HUES64 (cell line): ENCODE data around the gene PPP1R12C.

ENCODE experiments used
- H3K27ac ChIP-seq: 2 replicates; pipeline ENCODE4 v1.7.0; 2013; ENCODE audit warnings: low read depth, low read length, inconsistent platforms
- H3K27me3 ChIP-seq: 2 replicates; pipeline ENCODE4 v1.6.1; 2013; ENCODE audit warnings: mild to moderate bottlenecking, low read length; ENCODE audit not compliant: insufficient read depth
- H3K36me3 ChIP-seq: 2 replicates; pipeline ENCODE4 v1.6.1; 2013; ENCODE audit warnings: mild to moderate bottlenecking, low read length; ENCODE audit not compliant: insufficient read depth
- H3K4me1 ChIP-seq: 2 replicates; pipeline ENCODE4 v1.6.1; 2013; ENCODE audit warnings: mild to moderate bottlenecking, low read length, moderate library complexity; ENCODE audit not compliant: insufficient read depth
- H3K4me3 ChIP-seq: 2 replicates; pipeline ENCODE4 v1.5.1; 2013; ENCODE audit warnings: mild to moderate bottlenecking, low read length, moderate library complexity
- H3K9ac ChIP-seq: 2 replicates; pipeline ENCODE4 v1.6.1; 2013; ENCODE audit warnings: mild to moderate bottlenecking, low read depth, low read length
- H3K9me3 ChIP-seq: 2 replicates; pipeline ENCODE4 v1.6.1; 2013; ENCODE audit warnings: low read depth, low read length; ENCODE audit not compliant: insufficient read depth
- whole genome bisulfite sequencing: fragments of 150-250, 120-280 bp; methylation state at CpG from one replicate; pipeline ENCODE4 v1.1.7; 2013; ENCODE audit warnings: missing lambda C conversion rate; 5-methylcytosine and 5-hydroxymethylcytosine counted together

The PPP1R12C gene

GRCh38 chr19:55079400-55080038 is 37.9 kb downstream of the PPP1R12C start:
- H3K9ac ChIP-seq: no peak overlapping the region
- peaks cover 3% of the 10 kb centered on the region; the same call in 1 of the 2 replicates for H3K4me1 ChIP-seq
- H3K36me3 ChIP-seq: no peaks in the 10 kb centered on the region
- peaks cover 61% of the 10 kb centered on the region for H3K27me3 ChIP-seq
- no peaks in the 10 kb centered on the region for H3K9me3 ChIP-seq
- no peak overlapping the region for H3K27ac ChIP-seq
- 78% methylated on average over 19 of the region's 19 CpGs for WGBS
- peak overlapping the region; percentile 42 for H3K4me3 ChIP-seq

DNA sequence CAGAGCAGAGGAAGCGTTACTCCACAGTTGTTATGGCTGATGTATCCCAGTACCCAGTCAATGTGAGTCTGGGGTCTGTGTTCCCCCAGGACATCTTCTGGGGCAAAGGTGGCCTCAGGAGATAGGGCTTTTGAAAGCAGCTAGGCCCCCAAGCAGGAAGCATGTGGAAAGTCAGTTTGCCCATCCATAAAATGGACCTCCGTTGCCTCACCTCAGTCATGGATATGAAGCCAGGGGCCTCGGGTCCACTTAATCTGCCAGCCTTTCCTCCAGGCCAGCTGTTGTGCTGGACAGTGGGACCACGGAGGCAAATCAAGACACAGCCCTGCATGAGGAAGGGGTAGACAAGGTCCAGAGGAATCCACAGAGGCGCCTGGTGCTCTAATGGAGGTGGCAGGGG is 38.4 kb downstream of the PPP1R12C start:
- Histone ChIP-seq H3K27ac (no peak overlapping the region), H3K27me3 (peaks cover 60% of the 10 kb centered on the region), H3K9ac (no peak overlapping the region), H3K4me1 (peaks cover 3% of the 10 kb centered on the region; the same call in 1 of the 2 replicates), H3K4me3 (no peak overlapping the region), H3K36me3 (no peaks in the 10 kb centered on the region), H3K9me3 (no peaks in the 10 kb centered on the region)
- WGBS: 92% methylated on average over 5 of the region's 5 CpGs

DNA sequence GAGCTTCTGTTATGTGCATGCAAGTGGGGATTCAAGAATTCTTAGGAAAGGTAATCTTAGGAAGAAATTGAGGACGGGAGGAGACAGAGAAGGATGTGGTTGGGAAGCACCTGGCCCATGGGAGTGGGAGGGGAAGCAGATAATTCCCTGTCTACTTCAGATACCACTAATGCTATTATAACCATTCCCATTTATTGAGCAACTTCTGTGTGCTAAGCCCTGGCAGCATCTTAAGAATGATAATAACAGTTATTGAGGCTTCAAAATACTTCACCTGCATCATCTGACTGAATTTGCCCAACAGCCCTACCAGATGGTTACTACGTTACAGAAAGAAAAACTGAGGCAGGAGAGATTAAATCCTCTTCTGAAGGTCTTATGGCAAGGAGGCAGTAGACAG is 40.3 kb downstream of the PPP1R12C start:
- H3K27ac ChIP-seq: no peak overlapping the region
- H3K36me3 ChIP-seq: no peaks in the 10 kb centered on the region
- H3K4me3 ChIP-seq: no peak overlapping the region
- peaks cover 59% of the 10 kb centered on the region for H3K27me3 ChIP-seq
- WGBS: 86% methylated on average over 2 of the region's 2 CpGs
- H3K9ac ChIP-seq: no peak overlapping the region
- no peaks in the 10 kb centered on the region for H3K9me3 ChIP-seq
- peaks cover 3% of the 10 kb centered on the region; the same call in 1 of the 2 replicates for H3K4me1 ChIP-seq

DNA sequence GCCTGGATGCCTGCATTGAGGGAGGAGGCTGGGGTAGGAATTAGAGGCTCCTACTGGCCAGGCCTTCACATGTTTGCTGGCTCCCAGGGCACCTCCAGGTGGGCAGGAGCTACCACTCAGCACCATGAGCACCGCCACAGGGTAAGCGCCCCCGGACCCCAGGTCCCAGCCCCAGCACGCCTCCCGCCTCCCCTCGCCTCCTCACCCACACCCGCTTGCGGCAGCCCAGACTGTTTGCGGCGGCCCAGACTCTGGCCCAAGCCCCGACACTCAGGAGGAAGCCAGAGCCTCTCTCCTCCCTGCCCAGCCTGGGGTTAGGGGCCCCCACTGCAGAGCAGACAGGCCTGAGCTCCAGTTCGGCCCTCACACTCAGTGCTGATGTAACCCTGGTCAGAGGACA is 41.1 kb downstream of the PPP1R12C start:
- no peak overlapping the region for H3K9ac ChIP-seq
- peaks cover 60% of the 10 kb centered on the region for H3K27me3 ChIP-seq
- H3K36me3 ChIP-seq: no peaks in the 10 kb centered on the region
- H3K9me3 ChIP-seq: no peaks in the 10 kb centered on the region
- no peak overlapping the region for H3K27ac ChIP-seq
- 81% methylated on average over 12 of the region's 12 CpGs for WGBS
- peaks cover 3% of the 10 kb centered on the region; the same call in 1 of the 2 replicates for H3K4me1 ChIP-seq
- H3K4me3 ChIP-seq: peak overlapping the region; percentile 45; the same call in 1 of the 2 replicates

GRCh38 chr19:55075371-55075998 is 42.0 kb downstream of the PPP1R12C start, which contains the start of gene EPS8L1:
Gene EPS8L1 (plus strand): TSS chr19:55075869. CDS start chr19:55076445, 576 bp downstream.
- H3K4me1 ChIP-seq: peaks cover 3% of the 10 kb centered on the region; the same call in 1 of the 2 replicates
- no peaks in the 10 kb centered on the region for H3K9me3 ChIP-seq
- H3K27ac ChIP-seq: no peak within 1 kb of the TSS
- H3K9ac ChIP-seq: no peak within 1 kb of the TSS
- peak within 1 kb of the TSS; percentile 45 for H3K4me3 ChIP-seq
- H3K36me3 ChIP-seq: no peaks in the 10 kb centered on the region
- WGBS: 25% methylated on average over 18 of the region's 18 CpGs
- peaks cover 61% of the 10 kb centered on the region for H3K27me3 ChIP-seq

DNA sequence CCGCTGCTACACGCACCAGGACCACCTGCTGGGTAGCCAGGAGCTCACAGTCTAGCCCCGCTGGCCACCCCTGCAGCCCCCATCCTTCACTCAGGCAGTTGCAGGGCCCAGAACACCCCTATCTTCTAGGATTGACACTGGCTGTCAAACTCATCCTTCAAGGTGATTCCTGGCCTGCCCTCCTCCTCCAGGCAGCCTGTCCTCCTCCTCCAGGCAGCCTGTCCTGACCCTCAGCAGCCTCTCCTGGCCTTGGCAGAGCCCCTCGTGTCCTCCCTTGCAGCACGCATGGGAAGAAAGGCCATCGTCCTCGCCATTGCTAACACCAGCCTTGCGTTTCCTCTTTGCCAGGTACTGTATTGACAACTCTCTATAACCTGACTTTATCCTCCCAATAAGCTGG is 45.5 kb downstream of the PPP1R12C start:
- 62% methylated on average over 8 of the region's 8 CpGs for WGBS
- H3K27me3 ChIP-seq: peaks cover 76% of the 10 kb centered on the region
- peaks cover 9% of the 10 kb centered on the region for H3K4me1 ChIP-seq
- no peak overlapping the region for H3K27ac ChIP-seq
- H3K36me3 ChIP-seq: no peaks in the 10 kb centered on the region
- no peak overlapping the region for H3K4me3 ChIP-seq
- H3K9ac ChIP-seq: no peak overlapping the region
- no peaks in the 10 kb centered on the region for H3K9me3 ChIP-seq

GRCh38 chr19:55071129-55071502 is 46.3 kb downstream of the PPP1R12C start:
- Histone ChIP-seq H3K27ac (no peak overlapping the region), H3K9ac (no peak overlapping the region), H3K4me3 (no peak overlapping the region), H3K4me1 (peaks cover 9% of the 10 kb centered on the region), H3K27me3 (peaks cover 81% of the 10 kb centered on the region), H3K36me3 (no peaks in the 10 kb centered on the region), H3K9me3 (no peaks in the 10 kb centered on the region)
- 81% methylated on average over 8 of the region's 8 CpGs for WGBS

DNA sequence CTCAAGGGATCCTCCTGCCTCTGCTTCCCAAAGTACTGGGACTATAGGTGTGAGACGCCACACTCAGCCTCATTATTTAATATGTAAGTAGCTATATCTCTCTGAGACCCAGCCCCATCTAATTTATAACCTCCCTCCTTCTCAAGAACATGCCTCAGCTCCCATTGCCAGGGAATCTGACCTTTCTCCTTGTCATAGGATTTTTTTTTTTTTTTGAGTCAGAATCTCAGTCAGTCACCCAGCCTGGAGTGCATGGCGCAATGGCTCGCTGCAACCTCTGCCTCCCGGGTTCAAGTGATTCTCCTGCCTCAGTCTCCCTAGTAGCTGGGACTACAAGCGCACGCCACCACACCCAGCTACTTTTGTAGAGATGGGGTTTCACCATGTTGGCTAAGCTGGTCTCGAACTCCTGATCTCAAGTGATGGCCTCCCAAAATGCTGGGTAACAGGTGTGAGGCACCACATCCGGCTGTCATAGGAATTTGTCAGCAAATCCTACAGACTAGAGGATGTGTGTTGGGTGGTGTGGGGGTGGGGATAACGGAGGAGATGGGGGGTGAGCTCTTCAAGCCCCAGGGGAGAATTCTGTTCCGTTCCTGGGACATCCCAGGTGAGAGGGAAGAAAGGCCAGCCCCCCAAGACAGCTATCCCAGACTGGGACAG is 46.8 kb downstream of the PPP1R12C start:
- peaks cover 86% of the 10 kb centered on the region for H3K27me3 ChIP-seq
- no peaks in the 10 kb centered on the region for H3K9me3 ChIP-seq
- no peak overlapping the region for H3K27ac ChIP-seq
- no peaks in the 10 kb centered on the region for H3K36me3 ChIP-seq
- peaks cover 9% of the 10 kb centered on the region for H3K4me1 ChIP-seq
- no peak overlapping the region for H3K4me3 ChIP-seq
- 89% methylated on average over 9 of the region's 10 CpGs for WGBS
- H3K9ac ChIP-seq: no peak overlapping the region

- no peak overlapping the region for H3K9ac ChIP-seq
- no peaks in the 10 kb centered on the region for H3K9me3 ChIP-seq
- H3K27me3 ChIP-seq: peaks cover 87% of the 10 kb centered on the region
- peaks cover 6% of the 10 kb centered on the region for H3K4me1 ChIP-seq
- no peak overlapping the region for H3K27ac ChIP-seq
- WGBS: 88% methylated on average over 1 of the region's 2 CpGs
- peak overlapping the region; percentile 45 for H3K4me3 ChIP-seq
- no peaks in the 10 kb centered on the region for H3K36me3 ChIP-seq
These were observed 47.6 kb downstream of the PPP1R12C start for GRCh38 chr19:55069865-55070197.

GRCh38 chr19:55068950-55069864 is 48.2 kb downstream of the PPP1R12C start:
- 3% methylated on average over 30 of the region's 30 CpGs for WGBS
- Histone ChIP-seq H3K27ac (no peak overlapping the region), H3K36me3 (no peaks in the 10 kb centered on the region), H3K9ac (no peak overlapping the region), H3K4me3 (peak overlapping the region; percentile 45), H3K9me3 (no peaks in the 10 kb centered on the region), H3K27me3 (peaks cover 89% of the 10 kb centered on the region), H3K4me1 (peaks cover 6% of the 10 kb centered on the region; the same call in 1 of the 2 replicates)
